ENCODE measurements around the gene PRKN.

PRKN gene

GRCh38 chr6:162620073-162620472, 107.5 kb downstream of the PRKN start:
- intact Hi-C loops (cut with DNase I; ENCODE audit: low total_unique reads), result no loop called here
- Histone ChIP-seq H3K4me1 (peaks cover 0 to 3% (median 0%) of the 10 kb centered on the region in 4 donors), H3K36me3 (no peaks in the 10 kb centered on the region), H3K9me3 (no peaks in the 10 kb centered on the region), H3K4me3 (no peak overlapping the region), H3K27ac (no peak overlapping the region), H3K27me3 (no peaks in the 10 kb centered on the region)
- TF ChIP-seq, protein P1, sequence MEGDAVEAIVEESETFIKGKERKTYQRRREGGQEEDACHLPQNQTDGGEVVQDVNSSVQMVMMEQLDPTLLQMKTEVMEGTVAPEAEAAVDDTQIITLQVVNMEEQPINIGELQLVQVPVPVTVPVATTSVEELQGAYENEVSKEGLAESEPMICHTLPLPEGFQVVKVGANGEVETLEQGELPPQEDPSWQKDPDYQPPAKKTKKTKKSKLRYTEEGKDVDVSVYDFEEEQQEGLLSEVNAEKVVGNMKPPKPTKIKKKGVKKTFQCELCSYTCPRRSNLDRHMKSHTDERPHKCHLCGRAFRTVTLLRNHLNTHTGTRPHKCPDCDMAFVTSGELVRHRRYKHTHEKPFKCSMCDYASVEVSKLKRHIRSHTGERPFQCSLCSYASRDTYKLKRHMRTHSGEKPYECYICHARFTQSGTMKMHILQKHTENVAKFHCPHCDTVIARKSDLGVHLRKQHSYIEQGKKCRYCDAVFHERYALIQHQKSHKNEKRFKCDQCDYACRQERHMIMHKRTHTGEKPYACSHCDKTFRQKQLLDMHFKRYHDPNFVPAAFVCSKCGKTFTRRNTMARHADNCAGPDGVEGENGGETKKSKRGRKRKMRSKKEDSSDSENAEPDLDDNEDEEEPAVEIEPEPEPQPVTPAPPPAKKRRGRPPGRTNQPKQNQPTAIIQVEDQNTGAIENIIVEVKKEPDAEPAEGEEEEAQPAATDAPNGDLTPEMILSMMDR (IDR thresholded peaks at IDR 0.05), result no peak
- no peak for DNase-seq

DNA sequence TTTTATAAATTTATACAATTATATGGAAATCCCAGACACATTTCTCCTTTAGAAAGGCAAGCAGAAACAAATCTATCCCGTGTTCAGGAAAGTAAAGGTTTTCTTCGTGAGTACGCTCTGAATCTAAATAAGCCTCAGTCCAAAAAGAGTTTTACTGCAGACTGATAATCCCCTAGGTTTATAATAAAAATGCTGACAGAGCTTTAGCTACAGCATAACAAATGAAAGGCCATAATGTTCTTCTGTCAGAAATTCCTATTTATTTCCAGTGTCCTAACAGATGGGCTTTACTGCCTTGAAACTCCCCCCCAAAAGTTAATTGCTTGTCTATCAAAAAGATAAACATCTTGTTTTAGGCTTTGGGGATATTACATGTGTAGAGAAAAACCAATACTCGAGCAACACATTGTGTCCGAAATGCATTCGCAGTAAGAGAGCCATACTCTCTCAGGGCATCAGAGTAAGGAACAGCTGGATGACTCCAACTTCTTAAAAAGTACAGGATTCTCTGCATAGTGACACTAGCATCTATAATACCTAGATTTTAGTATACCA, 109.0 kb downstream of the PRKN start:
- intact Hi-C loops (cut with DNase I; ENCODE audit: low total_unique reads), result no loop called here
- H3K27me3 ChIP-seq, result no peaks in the 10 kb centered on the region
- no peak for DNase-seq
- TF ChIP-seq, protein P1 (IDR thresholded peaks at IDR 0.05), result no peak
- no peaks in the 10 kb centered on the region for H3K9me3 ChIP-seq
- H3K36me3 ChIP-seq, result no peaks in the 10 kb centered on the region
- no peak overlapping the region for H3K27ac ChIP-seq
- peaks cover 0 to 3% (median 0%) of the 10 kb centered on the region in 4 donors for H3K4me1 ChIP-seq
- H3K4me3 ChIP-seq, result no peak overlapping the region

DNA sequence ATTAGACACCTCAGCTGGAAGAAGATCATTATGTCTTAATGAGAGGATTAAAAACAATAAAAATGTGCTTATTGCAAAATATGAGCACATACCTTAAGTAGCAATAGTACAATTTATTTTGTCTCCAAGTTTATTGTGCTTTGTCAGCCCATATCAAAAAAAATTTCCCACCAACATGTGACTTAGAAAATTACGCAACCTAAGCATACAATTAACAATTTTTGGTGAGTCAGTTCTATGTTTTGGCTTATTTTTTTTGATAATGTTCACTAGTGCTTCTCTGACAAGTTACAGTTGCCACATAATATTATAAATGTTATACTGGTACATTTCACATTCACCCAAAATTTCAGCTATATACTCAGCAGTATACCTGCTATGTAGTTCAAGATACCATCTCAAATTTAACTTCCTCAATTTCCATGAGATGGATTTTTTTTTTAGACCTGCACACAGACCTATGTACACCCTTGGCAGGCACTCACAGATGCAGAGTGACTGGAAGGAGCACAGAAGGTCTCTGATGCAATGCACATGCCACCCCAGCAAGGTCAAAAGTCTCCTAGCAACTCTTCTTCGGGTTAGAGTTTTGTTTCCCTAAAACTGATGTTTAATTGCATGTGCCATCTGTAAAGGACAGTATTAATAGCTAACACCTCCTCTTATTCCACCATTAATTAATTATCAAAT, 112.4 kb downstream of the PRKN start:
- H3K27me3 ChIP-seq, result no peaks in the 10 kb centered on the region
- H3K4me1 ChIP-seq, result peaks cover 0 to 3% (median 0%) of the 10 kb centered on the region in 4 donors
- DNase-seq, result no peak
- TF ChIP-seq, protein P1 (IDR thresholded peaks at IDR 0.05), result no peak
- no peaks in the 10 kb centered on the region for H3K36me3 ChIP-seq
- no peak overlapping the region for H3K27ac ChIP-seq
- H3K4me3 ChIP-seq, result no peak overlapping the region
- intact Hi-C loops (cut with DNase I; ENCODE audit: low total_unique reads), result no loop called here
- H3K9me3 ChIP-seq, result no peaks in the 10 kb centered on the region

- intact Hi-C loops (cut with DNase I; ENCODE audit: low total_unique reads), result no loop called here
- H3K4me3 ChIP-seq, result no peak overlapping the region
- peaks cover 0 to 3% (median 0%) of the 10 kb centered on the region in 4 donors for H3K4me1 ChIP-seq
- H3K36me3 ChIP-seq, result no peaks in the 10 kb centered on the region
- no peaks in the 10 kb centered on the region for H3K9me3 ChIP-seq
- DNase-seq, result no peak
- H3K27ac ChIP-seq, result no peak overlapping the region
- TF ChIP-seq, protein P1 (IDR thresholded peaks at IDR 0.05), result no peak
- no peaks in the 10 kb centered on the region for H3K27me3 ChIP-seq
Measured at GRCh38 chr6:162613310-162613709, 114.3 kb downstream of the PRKN start.

DNA sequence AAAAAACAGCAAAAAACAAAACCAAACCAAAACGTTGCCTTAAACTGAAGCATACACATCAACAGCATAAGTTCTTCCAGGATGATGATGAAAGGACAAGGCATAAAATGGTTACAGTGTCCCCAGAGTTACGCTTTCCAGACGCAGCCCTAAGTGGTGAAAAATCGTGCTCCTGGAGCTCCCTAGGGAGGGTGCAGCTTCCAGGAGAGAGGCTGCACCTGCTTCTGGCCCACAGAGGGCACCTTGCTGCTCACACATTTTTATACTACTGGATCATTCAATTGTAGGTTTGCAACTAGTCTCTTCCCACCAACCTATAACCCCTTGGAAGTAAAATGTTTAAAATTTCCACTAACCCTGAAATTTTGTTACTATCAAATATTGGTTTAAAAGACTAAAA, 115.0 kb downstream of the PRKN start:
- Histone ChIP-seq H3K4me1 (peaks cover 0 to 3% (median 0%) of the 10 kb centered on the region in 4 donors), H3K9me3 (no peaks in the 10 kb centered on the region), H3K27me3 (no peaks in the 10 kb centered on the region), H3K4me3 (no peak overlapping the region), H3K27ac (no peak overlapping the region), H3K36me3 (no peaks in the 10 kb centered on the region)
- DNase-seq, result no peak
- TF ChIP-seq, protein P1 (IDR thresholded peaks at IDR 0.05), result no peak
- intact Hi-C loops (cut with DNase I; ENCODE audit: low total_unique reads), result no loop called here

Measured in tibial artery (tissue), 4 donors.